ENCODE results near the gene MAP2.

The MAP2 gene

GRCh38 chr2:209499069-209499468 lies 75.2 kb downstream of the MAP2 start:
- DNase-seq (ENCODE audit: low read depth), result no peak
- TF ChIP-seq, protein P1, sequence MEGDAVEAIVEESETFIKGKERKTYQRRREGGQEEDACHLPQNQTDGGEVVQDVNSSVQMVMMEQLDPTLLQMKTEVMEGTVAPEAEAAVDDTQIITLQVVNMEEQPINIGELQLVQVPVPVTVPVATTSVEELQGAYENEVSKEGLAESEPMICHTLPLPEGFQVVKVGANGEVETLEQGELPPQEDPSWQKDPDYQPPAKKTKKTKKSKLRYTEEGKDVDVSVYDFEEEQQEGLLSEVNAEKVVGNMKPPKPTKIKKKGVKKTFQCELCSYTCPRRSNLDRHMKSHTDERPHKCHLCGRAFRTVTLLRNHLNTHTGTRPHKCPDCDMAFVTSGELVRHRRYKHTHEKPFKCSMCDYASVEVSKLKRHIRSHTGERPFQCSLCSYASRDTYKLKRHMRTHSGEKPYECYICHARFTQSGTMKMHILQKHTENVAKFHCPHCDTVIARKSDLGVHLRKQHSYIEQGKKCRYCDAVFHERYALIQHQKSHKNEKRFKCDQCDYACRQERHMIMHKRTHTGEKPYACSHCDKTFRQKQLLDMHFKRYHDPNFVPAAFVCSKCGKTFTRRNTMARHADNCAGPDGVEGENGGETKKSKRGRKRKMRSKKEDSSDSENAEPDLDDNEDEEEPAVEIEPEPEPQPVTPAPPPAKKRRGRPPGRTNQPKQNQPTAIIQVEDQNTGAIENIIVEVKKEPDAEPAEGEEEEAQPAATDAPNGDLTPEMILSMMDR (IDR thresholded peaks at IDR 0.05; ENCODE audit: control insufficient read depth, insufficient read depth, low read depth, low read length, missing control alignments), result no peak
- no peak overlapping the region for H3K4me3 ChIP-seq (ENCODE audit: control insufficient read depth, low read depth, low read length)

DNA sequence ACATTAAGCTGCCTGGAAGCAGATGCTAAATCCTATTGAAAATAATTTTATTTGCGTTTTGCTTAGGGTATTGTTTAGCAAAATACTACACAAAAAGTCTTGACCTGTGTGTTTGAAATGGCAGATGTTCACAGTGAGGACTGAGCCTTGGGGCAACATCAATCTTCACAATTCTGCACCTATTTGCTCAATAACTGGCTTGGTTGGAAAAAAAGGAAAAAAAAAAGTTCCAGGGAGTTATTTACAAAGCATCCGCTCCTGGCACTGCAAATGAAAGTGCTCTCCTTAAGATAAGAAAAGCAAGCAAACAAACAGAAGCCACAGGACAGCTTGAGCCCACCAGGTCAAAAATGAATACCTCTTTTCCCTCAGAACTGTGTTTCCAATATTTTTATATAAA lies 77.7 kb downstream of the MAP2 start:
- TF ChIP-seq, protein P1 (IDR thresholded peaks at IDR 0.05; ENCODE audit: control insufficient read depth, insufficient read depth, low read depth, low read length, missing control alignments), result no peak
- no peak for DNase-seq (ENCODE audit: low read depth)
- H3K4me3 ChIP-seq (ENCODE audit: control insufficient read depth, low read depth, low read length), result no peak overlapping the region

DNA sequence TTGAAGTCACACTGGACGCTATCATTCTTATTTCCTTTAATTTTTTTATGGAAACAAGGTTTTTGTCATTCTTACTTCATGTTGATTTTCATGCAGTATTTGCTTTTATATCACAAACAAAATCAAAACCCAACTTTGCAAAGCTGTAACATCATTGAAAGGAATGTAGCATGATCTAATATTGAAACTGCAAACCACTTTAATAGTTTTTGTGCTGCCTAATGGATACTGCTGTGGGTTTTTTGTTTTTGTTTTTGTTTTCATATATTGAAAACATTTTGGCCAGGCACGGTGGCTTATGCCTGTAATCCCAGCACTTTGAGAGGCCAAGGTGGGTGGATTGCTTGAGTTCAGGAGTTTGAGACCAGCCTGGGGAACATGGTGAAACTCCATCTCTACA lies 81.6 kb downstream of the MAP2 start:
- no peak overlapping the region for H3K4me3 ChIP-seq (ENCODE audit: control insufficient read depth, low read depth, low read length)
- TF ChIP-seq, protein P1 (IDR thresholded peaks at IDR 0.05; ENCODE audit: control insufficient read depth, insufficient read depth, low read depth, low read length, missing control alignments), result no peak
- no peak for DNase-seq (ENCODE audit: low read depth)

- DNase-seq (ENCODE audit: low read depth), result no peak
- TF ChIP-seq, protein P1 (IDR thresholded peaks at IDR 0.05; ENCODE audit: control insufficient read depth, insufficient read depth, low read depth, low read length, missing control alignments), result no peak
- H3K4me3 ChIP-seq (ENCODE audit: control insufficient read depth, low read depth, low read length), result no peak overlapping the region
These were observed 84.4 kb downstream of the MAP2 start for GRCh38 chr2:209508255-209508654.

GRCh38 chr2:209511637-209512036 lies 87.8 kb downstream of the MAP2 start:
- no peak overlapping the region for H3K4me3 ChIP-seq (ENCODE audit: control insufficient read depth, low read depth, low read length)
- TF ChIP-seq, protein P1 (IDR thresholded peaks at IDR 0.05; ENCODE audit: control insufficient read depth, insufficient read depth, low read depth, low read length, missing control alignments), result no peak
- DNase-seq (ENCODE audit: low read depth), result no peak

- TF ChIP-seq, protein P1 (IDR thresholded peaks at IDR 0.05; ENCODE audit: control insufficient read depth, insufficient read depth, low read depth, low read length, missing control alignments), result no peak
- no peak for DNase-seq (ENCODE audit: low read depth)
- H3K4me3 ChIP-seq (ENCODE audit: control insufficient read depth, low read depth, low read length), result no peak overlapping the region
These were observed 89.1 kb downstream of the MAP2 start for GRCh38 chr2:209512971-209513370.

DNA sequence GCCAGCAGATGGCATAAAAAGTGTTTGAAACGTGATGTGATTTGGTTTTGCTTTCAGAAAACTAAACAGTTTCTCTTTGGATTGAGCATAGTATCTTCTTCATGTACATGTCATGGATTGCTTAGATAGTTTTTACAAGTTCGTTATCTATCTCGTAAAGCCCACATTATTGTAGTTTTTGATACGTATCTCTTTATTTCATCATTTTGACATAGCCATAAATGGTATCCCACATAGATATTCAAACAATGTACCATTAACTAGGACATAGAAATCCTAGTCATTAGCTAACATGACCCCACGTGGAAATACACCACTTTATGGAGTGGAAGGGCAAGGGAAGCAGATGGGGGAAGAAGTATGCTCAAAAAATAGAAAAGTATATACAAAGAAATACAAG lies 93.6 kb downstream of the MAP2 start:
- TF ChIP-seq, protein P1 (IDR thresholded peaks at IDR 0.05; ENCODE audit: control insufficient read depth, insufficient read depth, low read depth, low read length, missing control alignments), result no peak
- DNase-seq (ENCODE audit: low read depth), result no peak
- no peak overlapping the region for H3K4me3 ChIP-seq (ENCODE audit: control insufficient read depth, low read depth, low read length)
